Left lung (tissue), 10 donors: ENCODE measurements around the gene RAB32. TPM values are rescaled to one million over a fixed set of nuclear protein-coding genes. Genes with fewer than 3 reads are reported as not detected.

Experiments
- ATAC-seq: fragments of 200-7000 bp; cut with Tn5 transposase; one replicate; pipeline ENCODE4 v1.9.1; 2020; ENCODE audit warnings: moderate library complexity
- DNase-seq, 4 donors: peaks; one replicate each; pipeline ENCODE4 v3.0.0-alpha.2; 2013 to 2020
- H3K27ac ChIP-seq, 2 donors: fragments of 200-600 bp; sonication (generic) in 1 of 2; one replicate each; pipeline versions ENCODE4 v1.5.0 to v1.8.0; 2020 to 2021
- H3K27me3 ChIP-seq, 2 donors: fragments of 200-600 bp; sonication (generic) in 1 of 2; one replicate each; pipeline versions ENCODE4 v1.5.0 to v1.8.0; 2020 to 2021
- H3K36me3 ChIP-seq, 2 donors: fragments of 200-600 bp; sonication (generic) in 1 of 2; one replicate each; pipeline versions ENCODE4 v1.5.0 to v1.8.0; 2020 to 2021
- H3K4me1 ChIP-seq, 2 donors: fragments of 200-600 bp; one replicate each; pipeline ENCODE4 v1.8.0; 2021
- H3K4me3 ChIP-seq, 2 donors: fragments of 200-600 bp; sonication (generic) in 1 of 2; one replicate each; pipeline versions ENCODE4 v1.5.0 to v1.8.0; 2020 to 2021; ENCODE audit warnings: mild to moderate bottlenecking in 1 of 2
- H3K9me3 ChIP-seq, 2 donors: fragments of 200-600 bp; sonication (generic) in 1 of 2; one replicate each; pipeline versions ENCODE4 v1.5.0 to v1.8.0; 2020 to 2021
- CTCF ChIP-seq, 2 donors: fragments of 200-600 bp; sonication (generic) in 1 of 2; IDR thresholded peaks; one replicate each; pipeline versions ENCODE4 v1.5.0 to v1.8.0; 2021; ENCODE audit warnings: antibody characterized with exemption in 2 of 2
- intact Hi-C, 2 donors: fragments of 100-400 bp; cut with DNase I; formaldehyde crosslinking; loops; one replicate each; pipeline versions ENCODE4 v1.11.2 to v1.14.2; 2022
- polyA plus RNA-seq, 6 donors: library from polyadenylated mRNA; unstranded; fragments of 120-200 nt; gene quantifications; one replicate each; pipeline ENCODE4 v1.2.1, GENCODE V29; 2013; ENCODE audit not compliant: insufficient read length in 6 of 6
- total RNA-seq, 2 donors: library from RNA; stranded (reverse); fragmentation: NEBNext Ultra II Directional; extraction: Animal tissue kit (Norgen Biotek cat#: 25700); gene quantifications; one replicate each; pipeline ENCODE4 v1.2.1, GENCODE V29; 2021
- donor health status: DM: no; HTN: yes; CAD: no.
- donor health status: DM: no; HTN: no; CAD: no.

The RAB32 gene
- total and polyA plus RNA-seq, 8 donors: 19.9 to 48.7 (median 23.9) TPM

GRCh38 chr6:146595972-146596731, 52.5 kb downstream of the RAB32 start:
- H3K36me3 ChIP-seq: no peaks in the 10 kb centered on the region
- H3K27ac ChIP-seq: no peak overlapping the region
- peaks cover 3 to 42% of the 10 kb centered on the region in 2 donors for H3K4me1 ChIP-seq
- peak; percentile 57 for ATAC-seq
- H3K4me3 ChIP-seq: no peak overlapping the region
- no peaks in the 10 kb centered on the region for H3K27me3 ChIP-seq
- no peaks in the 10 kb centered on the region for H3K9me3 ChIP-seq
- intact Hi-C loops: no loop called here
- no peak for TF ChIP-seq CTCF (IDR thresholded peaks at IDR 0.05)
- peak in 2 of 4 donors; percentile 8 to 32 for DNase-seq

GRCh38 chr6:146598772-146599405, 55.3 kb downstream of the RAB32 start, which contains the start of gene ADGB:
Gene ADGB (plus strand): TSS chr6:146598972. CDS start chr6:146599041, 69 bp downstream.
- Histone ChIP-seq H3K9me3 (no peaks in the 10 kb centered on the region), H3K36me3 (no peaks in the 10 kb centered on the region), H3K4me1 (peaks cover 3 to 42% of the 10 kb centered on the region in 2 donors), H3K4me3 (peak within 1 kb of the TSS; percentile 25 to 36), H3K27me3 (no peaks in the 10 kb centered on the region), H3K27ac (no peak within 1 kb of the TSS)
- ATAC-seq: peak; percentile 98
- TF ChIP-seq CTCF (IDR thresholded peaks at IDR 0.05): no peak
- DNase-seq: peak; percentile 45 to 95 (median 76)
- intact Hi-C loops: no loop called here

GRCh38 chr6:146601352-146601751, 57.7 kb downstream of the RAB32 start:
- intact Hi-C loops: no loop called here
- no peak for DNase-seq
- Histone ChIP-seq H3K27me3 (no peaks in the 10 kb centered on the region), H3K4me1 (peaks cover 3 to 19% of the 10 kb centered on the region in 2 donors), H3K27ac (no peak overlapping the region), H3K4me3 (no peak overlapping the region), H3K9me3 (no peaks in the 10 kb centered on the region), H3K36me3 (no peaks in the 10 kb centered on the region)
- ATAC-seq: no peak
- no peak for TF ChIP-seq CTCF (IDR thresholded peaks at IDR 0.05)

- Histone ChIP-seq H3K36me3 (no peaks in the 10 kb centered on the region), H3K27me3 (no peaks in the 10 kb centered on the region), H3K27ac (no peak overlapping the region), H3K4me3 (no peak overlapping the region), H3K9me3 (peaks cover 0 to 3% of the 10 kb centered on the region in 2 donors), H3K4me1 (peaks cover 3 to 13% of the 10 kb centered on the region in 2 donors)
- ATAC-seq (no peak), DNase-seq (peak in 1 of 4 donors; percentile 63)
- intact Hi-C loops: no loop called here
- no peak for TF ChIP-seq CTCF (IDR thresholded peaks at IDR 0.05)
Observed at GRCh38 chr6:146602526-146602925, 58.9 kb downstream of the RAB32 start.

Other genes starting within 250 kb of the RAB32 start
- 1 to 10 TPM in 1 of 2 donors, not detected in 1; 1.3 TPM for gene ADGB, start 55.1 kb downstream of the RAB32 start, total RNA-seq
- 1 to 10 TPM in 4 of 6 donors, under 1 TPM in 2; 0.67 to 5.9 (median 2.8) TPM for gene ADGB, start 55.1 kb downstream of the RAB32 start, polyA plus RNA-seq